H7 (cell line): ENCODE measurements around the gene MRPS6. TPM values are rescaled to one million over a fixed set of nuclear protein-coding genes. Genes with fewer than 3 reads are reported as not detected.

Experiments used
- DNase-seq: peaks from one replicate; pipeline ENCODE4 v3.0.0; 2012
- H3K27me3 ChIP-seq: 2 replicates; pipeline ENCODE4 v1.6.0; 2011; ENCODE audit warnings: mild to moderate bottlenecking, low read length; ENCODE audit not compliant: control insufficient read depth, insufficient read depth
- H3K36me3 ChIP-seq: replicated peaks from 2 replicates; pipeline ENCODE4 v1.5.1; 2011; ENCODE audit warnings: low read length; ENCODE audit not compliant: control insufficient read depth, insufficient read depth
- H3K4me3 ChIP-seq: 2 replicates; pipeline ENCODE4 v1.5.1; 2011; ENCODE audit warnings: low read depth, mild to moderate bottlenecking, control low read depth, low read length, moderate library complexity; ENCODE audit not compliant: insufficient read depth
- total RNA-seq: library from RNA; depleted of rRNA; stranded (reverse); fragments of >200 nt; shearing (Covaris generic); gene quantifications from 2 replicates; pipeline ENCODE4 v1.2.3, GENCODE V29; 2014

Gene MRPS6
- total RNA-seq, 1 experiment from 2014 or later: 37.2 TPM

DNA sequence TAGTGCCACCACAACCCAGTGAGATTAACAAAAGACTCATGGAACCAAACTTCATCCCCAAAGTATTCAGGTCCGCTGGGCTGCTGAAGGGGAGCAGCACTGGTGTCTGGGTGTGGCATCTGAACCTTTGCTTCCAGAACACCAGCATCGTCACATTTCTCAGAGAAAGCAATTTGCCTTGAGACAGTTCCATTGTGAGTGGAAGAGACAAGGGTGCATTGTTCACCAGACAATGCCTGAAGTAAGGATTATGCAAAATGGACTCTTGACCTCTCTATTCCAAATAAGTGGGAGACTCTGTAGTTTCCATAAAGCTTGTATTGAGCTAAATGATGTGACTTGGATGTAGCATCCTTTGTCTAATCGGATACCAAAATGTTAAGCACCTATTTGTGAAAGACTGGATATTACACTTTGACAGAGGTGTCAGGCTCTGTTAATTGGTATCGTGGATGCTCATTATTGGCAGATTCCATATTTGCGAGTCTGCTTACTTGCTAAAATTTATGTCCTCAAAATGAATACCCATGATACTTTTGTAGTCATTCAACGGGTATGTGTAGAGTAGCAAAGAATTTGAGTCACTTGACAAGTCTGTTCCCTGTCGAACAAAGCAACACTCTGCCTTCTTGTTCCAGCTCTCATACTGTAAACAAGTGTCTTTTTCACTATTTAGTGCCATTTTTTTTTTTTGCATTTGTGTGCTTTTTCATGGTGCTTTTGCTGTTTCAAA, 75.6 kb downstream of the MRPS6 start:
- no peak for DNase-seq
- Histone ChIP-seq H3K36me3 (peaks cover 10% of the 10 kb centered on the region), H3K4me3 (no peak overlapping the region), H3K27me3 (no peaks in the 10 kb centered on the region)

GRCh38 chr21:34152500-34152899, 79.1 kb downstream of the MRPS6 start:
- DNase-seq: no peak
- no peaks in the 10 kb centered on the region; the same call in 1 of the 2 replicates for H3K36me3 ChIP-seq
- H3K4me3 ChIP-seq: no peak overlapping the region
- no peaks in the 10 kb centered on the region for H3K27me3 ChIP-seq

DNA sequence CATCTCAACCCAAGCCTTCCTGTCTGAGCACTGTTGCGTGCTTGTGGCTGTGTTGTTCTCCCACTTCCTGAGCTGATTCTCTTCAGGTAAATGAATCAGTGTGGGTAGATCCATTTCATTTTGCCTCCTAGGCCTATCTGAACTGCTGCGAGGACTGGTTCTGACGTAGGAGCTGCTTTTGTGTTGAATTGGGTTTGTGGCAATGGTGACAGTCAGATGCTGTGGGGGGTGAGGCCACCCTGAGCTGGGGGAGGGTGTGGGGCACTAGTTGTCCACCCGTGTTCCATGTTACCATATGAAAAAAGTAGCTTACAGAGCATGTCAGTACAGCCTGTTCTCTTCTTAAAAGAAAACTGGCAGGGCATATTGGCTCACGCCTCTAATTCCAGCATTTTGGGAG, 81.5 kb downstream of the MRPS6 start:
- Histone ChIP-seq H3K27me3 (no peaks in the 10 kb centered on the region), H3K36me3 (no peaks in the 10 kb centered on the region; the same call in 1 of the 2 replicates), H3K4me3 (no peak overlapping the region)
- DNase-seq: no peak

DNA sequence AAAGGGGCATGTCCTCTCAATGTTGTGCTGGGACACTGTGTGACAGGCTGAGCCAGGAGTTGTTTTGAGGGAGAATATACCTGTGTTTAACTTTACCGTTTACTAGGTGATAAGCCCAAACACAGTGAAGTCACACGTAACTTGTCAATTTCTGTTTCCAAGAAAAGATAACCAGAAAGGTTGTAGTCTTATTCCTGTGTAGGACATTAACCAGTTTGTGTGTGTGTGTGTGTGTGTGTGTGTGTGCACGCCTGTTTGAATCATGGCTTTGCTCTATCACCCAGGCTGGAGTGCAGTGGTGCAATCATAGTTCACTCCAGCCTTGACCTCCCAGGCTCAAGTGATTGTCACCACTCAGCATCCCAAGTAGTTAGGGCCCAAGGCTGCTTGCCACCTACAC, 83.6 kb downstream of the MRPS6 start:
- H3K27me3 ChIP-seq: no peaks in the 10 kb centered on the region
- no peaks in the 10 kb centered on the region; the same call in 1 of the 2 replicates for H3K36me3 ChIP-seq
- H3K4me3 ChIP-seq: no peak overlapping the region
- DNase-seq: no peak

- Histone ChIP-seq H3K4me3 (no peak overlapping the region), H3K27me3 (no peaks in the 10 kb centered on the region), H3K36me3 (no peaks in the 10 kb centered on the region; the same call in 1 of the 2 replicates)
- no peak for DNase-seq
These were observed 84.1 kb downstream of the MRPS6 start for GRCh38 chr21:34157521-34157920.

- Histone ChIP-seq H3K4me3 (no peak overlapping the region), H3K27me3 (no peaks in the 10 kb centered on the region), H3K36me3 (no peaks in the 10 kb centered on the region; the same call in 1 of the 2 replicates)
- peak; percentile 44 for DNase-seq
These were observed 85.8 kb downstream of the MRPS6 start for GRCh38 chr21:34158866-34159835.

GRCh38 chr21:34166468-34166867, 93.1 kb downstream of the MRPS6 start:
- no peak overlapping the region for H3K4me3 ChIP-seq
- no peaks in the 10 kb centered on the region for H3K36me3 ChIP-seq
- DNase-seq: no peak
- H3K27me3 ChIP-seq: no peaks in the 10 kb centered on the region

- H3K36me3 ChIP-seq: no peaks in the 10 kb centered on the region
- H3K4me3 ChIP-seq: no peak overlapping the region
- DNase-seq: no peak
- H3K27me3 ChIP-seq: no peaks in the 10 kb centered on the region
These were observed 97.5 kb downstream of the MRPS6 start for GRCh38 chr21:34170886-34171285.

DNA sequence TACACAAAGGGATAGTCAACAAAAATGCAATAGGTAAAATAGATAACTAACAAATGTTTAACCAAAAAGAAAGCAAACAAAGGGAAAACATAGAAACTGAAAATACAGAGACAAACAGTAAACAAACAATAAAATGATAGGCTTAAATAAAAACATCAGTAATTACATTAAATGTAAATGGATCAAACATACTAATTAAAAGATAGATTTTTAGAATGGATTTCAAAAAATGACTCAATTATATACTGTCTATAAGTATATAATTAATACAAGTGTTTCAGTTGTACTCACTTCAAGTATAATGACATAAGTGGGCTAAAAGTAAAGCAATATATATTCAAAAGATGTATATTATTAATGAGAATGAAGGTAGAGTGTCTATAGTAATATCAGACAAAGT, 101.1 kb downstream of the MRPS6 start:
- DNase-seq: no peak
- Histone ChIP-seq H3K4me3 (no peak overlapping the region), H3K36me3 (no peaks in the 10 kb centered on the region), H3K27me3 (no peaks in the 10 kb centered on the region)

- no peak for DNase-seq
- Histone ChIP-seq H3K27me3 (no peaks in the 10 kb centered on the region), H3K36me3 (no peaks in the 10 kb centered on the region), H3K4me3 (no peak overlapping the region)
These were observed 103.1 kb downstream of the MRPS6 start for GRCh38 chr21:34176448-34176847.

DNA sequence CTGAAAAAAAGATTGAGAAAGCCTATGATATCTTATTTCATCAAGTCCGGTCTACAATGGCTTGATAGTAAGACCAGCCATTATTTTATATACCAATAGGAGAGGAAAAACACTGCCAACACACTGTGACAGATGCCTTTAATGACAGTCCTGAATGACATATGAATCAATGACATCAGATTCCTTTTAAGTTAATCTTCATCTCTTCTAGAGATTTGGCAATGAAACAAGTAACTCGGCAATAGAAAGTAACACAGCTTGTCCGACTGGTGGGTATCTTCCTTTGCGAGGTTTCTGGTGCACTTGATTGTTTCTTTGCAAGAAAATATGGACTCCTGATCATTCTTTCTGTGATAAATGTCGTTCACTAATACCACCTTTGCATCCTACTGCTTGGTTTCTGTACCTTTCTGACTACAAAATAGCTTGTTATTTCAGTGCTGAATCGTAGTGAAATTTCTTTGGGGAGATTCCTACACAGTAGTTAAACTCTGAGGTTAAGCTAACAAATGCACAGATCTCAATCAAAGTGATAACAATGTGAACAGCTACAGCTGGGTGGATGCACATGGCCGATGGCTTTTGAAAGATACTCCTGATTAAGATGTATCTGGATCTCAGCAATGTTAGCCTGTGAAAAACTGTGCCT, 104.7 kb downstream of the MRPS6 start:
- Histone ChIP-seq H3K27me3 (no peaks in the 10 kb centered on the region), H3K36me3 (no peaks in the 10 kb centered on the region), H3K4me3 (no peak overlapping the region)
- DNase-seq: no peak

DNA sequence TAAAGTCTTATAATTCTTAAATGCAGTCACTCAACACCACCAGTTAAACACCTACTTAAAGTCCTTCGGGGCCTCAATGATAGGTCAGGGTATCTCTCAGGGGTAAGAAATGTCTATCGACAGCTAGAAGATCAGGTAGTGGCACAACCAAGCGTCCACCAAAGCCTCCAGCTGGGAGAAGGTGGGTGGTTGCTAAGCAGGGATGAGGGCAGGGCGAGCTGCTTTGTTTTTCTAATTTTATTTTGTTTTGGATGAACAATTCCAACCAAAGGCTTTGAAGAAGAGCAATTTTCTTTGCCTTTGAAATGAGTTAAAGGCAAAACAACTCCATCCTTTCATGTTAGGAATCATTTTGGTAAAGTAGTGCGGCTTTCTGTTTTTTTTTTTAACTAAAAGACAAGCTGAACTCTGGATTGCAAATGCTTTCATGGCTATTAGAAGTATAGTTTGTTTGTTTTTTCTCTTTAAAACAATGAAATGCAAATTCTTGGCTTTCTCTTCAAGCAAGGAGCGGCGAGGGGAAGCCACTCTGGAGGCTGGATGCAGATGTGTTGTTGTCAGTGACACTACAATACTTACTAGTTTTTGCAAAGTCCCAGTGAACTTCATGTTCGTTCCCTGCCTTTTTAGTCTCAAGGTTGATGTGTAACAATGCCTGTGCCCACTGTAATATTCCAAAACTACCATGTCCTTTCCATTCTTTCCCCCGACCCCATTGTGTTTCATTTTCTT, 106.0 kb downstream of the MRPS6 start:
- H3K27me3 ChIP-seq: no peaks in the 10 kb centered on the region
- no peaks in the 10 kb centered on the region for H3K36me3 ChIP-seq
- no peak overlapping the region for H3K4me3 ChIP-seq
- DNase-seq: peak; percentile 57

GRCh38 chr21:34180407-34180806, 107.0 kb downstream of the MRPS6 start:
- no peak for DNase-seq
- Histone ChIP-seq H3K36me3 (no peaks in the 10 kb centered on the region), H3K4me3 (no peak overlapping the region), H3K27me3 (no peaks in the 10 kb centered on the region)

GRCh38 chr21:34180826-34181359, 107.5 kb downstream of the MRPS6 start:
- Histone ChIP-seq H3K27me3 (no peaks in the 10 kb centered on the region), H3K36me3 (no peaks in the 10 kb centered on the region), H3K4me3 (no peak overlapping the region)
- peak; percentile 37 for DNase-seq
